Measurements from ENCODE around the gene NEK9. TPM values are rescaled to one million over a fixed set of nuclear protein-coding genes. Genes with fewer than 3 reads are reported as not detected.

The NEK9 gene
- total RNA-seq, 1 experiment from 2014 or later, result 40.7 TPM

- POLR2A ChIA-PET, result interaction anchor here (0.6 to 0.7 kb wide), 3 partner anchors 156 to 441 kb away, joined by 3 to 10 read pairs (median 3); no protein-coding TSS in a partner anchor
- peaks cover 12% of the 10 kb centered on the region for H3K4me1 ChIP-seq (ENCODE audit: control insufficient read depth, insufficient read depth, low read length)
- no peaks in the 10 kb centered on the region for H3K9me3 ChIP-seq (ENCODE audit: control insufficient read depth, insufficient read depth, low read depth, low read length)
- peaks cover 2% of the 10 kb centered on the region for H3K36me3 ChIP-seq (ENCODE audit: control insufficient read depth, insufficient read depth, low read length)
- peak within 1 kb of the TSS; percentile 92 for H3K27ac ChIP-seq (ENCODE audit: low read length)
- intact Hi-C loops (cut with micrococcal nuclease; ENCODE audit: unreplicated experiment), result no loop called here
- CTCF ChIA-PET, result no interaction called here
- DNase-seq (ENCODE audit: low read depth, low spot score), result no peak
- peak; percentile 98 for ATAC-seq
- H3K27me3 ChIP-seq (ENCODE audit: control insufficient read depth, insufficient read depth, low read length), result no peaks in the 10 kb centered on the region
- H3K4me3 ChIP-seq (ENCODE audit: low read depth in 2 of 2, low read length in 2 of 2), result peak within 1 kb of the TSS; percentile 85
- in situ Hi-C loops (cut with HindIII; ENCODE audit: low pct_unique_long_range_greater_than_20kb, low sequenced_read_pairs), result no loop called here
- TF ChIP-seq SIN3A (IDR thresholded peaks at IDR 0.05; ENCODE audit: borderline replicate concordance, insufficient read depth, low read depth, low read length), result 0 out of 2 replicates have a peak, but pooled peaks have one; percentile 65
- peak; percentile 76 for TF ChIP-seq POLR2AphosphoS5 (IDR thresholded peaks at IDR 0.05; ENCODE audit: low read depth, low read length)
- TF ChIP-seq CTCF (IDR thresholded peaks at IDR 0.05), result no peak
- TF ChIP-seq REST (IDR thresholded peaks at IDR 0.05; ENCODE audit: insufficient read depth in 1 of 2, low read depth in 2 of 2, low read length in 1 of 2), result 0 out of 4 replicates have a peak, but pooled peaks of 1 of the 2 experiments have one; percentile 36
- no TSS peak for BruUV-seq (replicated peaks)
Observed at GRCh38 chr14:75063491-75064204, 63.2 kb downstream of the NEK9 start, which contains the start of gene ACYP1. TSS of gene ACYP1 (minus strand) at chr14:75064024. CDS start at chr14:75063553, 471 bp downstream.

- TSS peak; percentile 63 for BruUV-seq (replicated peaks)
- ChIA-PET POLR2A (no interaction called here), CTCF (no interaction called here)
- ATAC-seq, result no peak
- H3K9me3 ChIP-seq (ENCODE audit: control insufficient read depth, insufficient read depth, low read depth, low read length), result no peaks in the 10 kb centered on the region
- H3K4me3 ChIP-seq (ENCODE audit: low read depth in 2 of 2, low read length in 2 of 2), result peak overlapping the region; percentile 85
- H3K4me1 ChIP-seq (ENCODE audit: control insufficient read depth, insufficient read depth, low read length), result peaks cover 12% of the 10 kb centered on the region
- in situ Hi-C loops (cut with HindIII; ENCODE audit: low pct_unique_long_range_greater_than_20kb, low sequenced_read_pairs) (no loop called here), intact Hi-C loops (cut with micrococcal nuclease; ENCODE audit: unreplicated experiment) (no loop called here)
- no peaks in the 10 kb centered on the region for H3K27me3 ChIP-seq (ENCODE audit: control insufficient read depth, insufficient read depth, low read length)
- no peak for DNase-seq (ENCODE audit: low read depth, low spot score)
- H3K27ac ChIP-seq (ENCODE audit: low read length), result peak overlapping the region; percentile 92
- H3K36me3 ChIP-seq (ENCODE audit: control insufficient read depth, insufficient read depth, low read length), result peaks cover 2% of the 10 kb centered on the region
- TF ChIP-seq REST (IDR thresholded peaks at IDR 0.05; ENCODE audit: insufficient read depth in 1 of 2, low read depth in 2 of 2, low read length in 1 of 2) (no peak), CTCF (IDR thresholded peaks at IDR 0.05) (no peak), POLR2AphosphoS5 (IDR thresholded peaks at IDR 0.05; ENCODE audit: low read depth, low read length) (no peak), TCF7L2 (IDR thresholded peaks at IDR 0.05; ENCODE audit: low read depth, low read length) (no peak), SIN3A (IDR thresholded peaks at IDR 0.05; ENCODE audit: borderline replicate concordance, insufficient read depth, low read depth, low read length) (no peak)
Observed at GRCh38 chr14:75063013-75063412, 63.8 kb downstream of the NEK9 start.
